Adrenal gland (tissue), 5 donors: Measurements from ENCODE around the gene MDC1.

Source experiments
- CTCF ChIP-seq, 6 experiments: fragments of 450-650 bp in 4 of 6; fragments of 200-600 bp in 2 of 6; sonication (generic) in 1 of 6; IDR thresholded peaks; 1 replicate in 5 of 6; 2 replicates in 1 of 6; pipeline versions ENCODE4 v1.5.1 to v1.8.0; 2016 to 2021; ENCODE audit warnings: antibody characterized with exemption in 6 of 6, mild to moderate bottlenecking in 2 of 6, moderate library complexity in 1 of 6
- POLR2A ChIP-seq, 2 donors: fragments of 450-650 bp; IDR thresholded peaks; one replicate each; pipeline ENCODE4 v1.6.1; 2017; ENCODE audit warnings: antibody characterized with exemption in 2 of 2, mild to moderate bottlenecking in 2 of 2, moderate library complexity in 1 of 2
- donor health status: DM: no; HTN: no; CAD: no.

DNA sequence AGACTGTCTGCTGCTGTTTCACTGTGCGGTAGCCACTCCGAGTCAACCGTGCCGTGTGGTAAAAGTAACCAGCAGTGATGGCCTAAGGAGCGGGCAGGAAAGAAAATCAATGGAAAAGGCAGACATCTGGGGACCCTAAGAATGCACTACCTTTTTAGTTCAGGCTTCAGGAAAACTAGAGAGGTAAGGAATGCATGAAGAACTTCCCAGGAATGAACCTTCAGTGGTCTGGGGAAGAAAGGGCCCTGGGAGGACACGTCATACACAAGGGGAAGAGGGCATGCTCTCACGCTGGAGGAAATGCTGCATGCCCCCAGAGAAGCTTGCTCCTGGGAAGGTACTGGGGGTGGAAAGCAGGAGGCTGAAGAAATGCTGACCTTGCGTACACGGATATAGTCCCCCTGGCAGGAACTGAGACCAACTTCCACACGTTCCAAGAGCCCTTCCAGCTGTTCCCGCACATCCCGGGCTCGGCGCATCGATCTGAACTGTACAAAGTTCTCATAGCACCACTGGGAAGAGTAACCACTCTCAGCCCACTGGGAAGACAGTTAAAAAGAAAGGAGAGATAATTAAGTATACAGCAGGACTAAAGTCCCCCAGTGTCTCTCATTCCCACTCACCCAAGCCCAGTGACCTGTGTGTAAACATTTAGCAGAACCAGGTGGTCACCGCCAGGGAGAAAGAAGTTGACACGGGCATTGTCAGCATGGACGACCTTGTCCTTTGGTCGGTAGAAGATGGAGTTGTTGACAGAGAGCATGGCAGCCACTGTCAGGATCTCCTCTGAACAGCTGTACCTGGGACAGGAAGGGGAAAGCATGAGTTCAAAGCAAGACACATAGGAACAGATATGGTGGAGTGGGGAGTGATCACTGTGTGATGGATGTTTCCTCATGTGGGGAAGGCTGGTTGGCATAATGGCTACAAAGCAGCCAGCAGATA, 62.0 kb downstream of the MDC1 start:
- TF ChIP-seq CTCF (IDR thresholded peaks at IDR 0.05) (no peak), POLR2A (IDR thresholded peaks at IDR 0.05) (no peak)
